GM18499 (cell line): ENCODE data around the gene UBASH3A.

Source experiments
- ATAC-seq: cut with Tn5 transposase; IDR thresholded peaks from one replicate; pipeline ENCODE4 v1.9.1; 2021; ENCODE audit warnings: moderate number of reproducible peaks; ENCODE audit not compliant: insufficient read depth, unreplicated experiment

The UBASH3A gene

GRCh38 chr21:42373908-42374455 lies 29.7 kb upstream of the UBASH3A start:
- ATAC-seq: no peak

GRCh38 chr21:42374457-42374856 lies 29.2 kb upstream of the UBASH3A start:
- no peak for ATAC-seq

- no peak for ATAC-seq
Measured at GRCh38 chr21:42374864-42375499, 28.7 kb upstream of the UBASH3A start.

DNA sequence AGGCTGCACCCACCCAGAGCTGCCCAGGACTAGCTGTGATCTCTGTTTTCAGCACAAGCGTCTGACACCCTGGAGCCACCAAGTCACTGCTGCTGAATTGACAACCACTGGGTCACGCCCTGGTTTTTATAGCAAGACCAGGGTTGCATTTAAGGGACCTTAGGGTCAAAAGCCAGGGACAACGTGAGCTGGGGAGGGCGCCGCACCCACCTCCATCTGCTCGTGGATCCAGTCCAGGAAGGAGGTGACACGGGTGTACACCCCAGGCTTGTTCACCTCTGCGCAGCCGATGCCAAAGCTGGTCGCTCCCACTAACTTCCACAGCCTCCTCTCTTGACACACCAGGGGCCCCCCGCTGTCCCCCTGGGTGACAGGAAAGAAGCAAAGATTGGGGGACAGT lies 28.2 kb upstream of the UBASH3A start:
- no peak for ATAC-seq

DNA sequence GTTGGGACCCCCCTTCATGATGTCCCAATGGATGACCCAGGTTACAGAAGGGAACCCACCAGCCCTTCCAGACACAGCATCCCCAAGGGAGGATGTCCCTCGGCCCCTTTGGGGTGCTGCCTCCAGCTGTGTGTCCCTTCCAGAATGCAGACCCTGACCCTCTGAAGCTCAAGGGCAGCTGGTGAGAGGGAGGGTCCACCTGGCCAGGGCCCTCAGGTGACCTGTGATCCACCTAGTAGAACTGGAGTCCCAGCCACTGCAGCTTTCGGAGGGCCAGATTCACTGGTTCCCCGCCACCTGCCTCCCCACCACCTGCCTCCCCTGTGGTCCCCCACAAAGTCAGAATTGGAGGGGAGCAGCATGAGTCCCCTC lies 27.8 kb upstream of the UBASH3A start:
- ATAC-seq: no peak

DNA sequence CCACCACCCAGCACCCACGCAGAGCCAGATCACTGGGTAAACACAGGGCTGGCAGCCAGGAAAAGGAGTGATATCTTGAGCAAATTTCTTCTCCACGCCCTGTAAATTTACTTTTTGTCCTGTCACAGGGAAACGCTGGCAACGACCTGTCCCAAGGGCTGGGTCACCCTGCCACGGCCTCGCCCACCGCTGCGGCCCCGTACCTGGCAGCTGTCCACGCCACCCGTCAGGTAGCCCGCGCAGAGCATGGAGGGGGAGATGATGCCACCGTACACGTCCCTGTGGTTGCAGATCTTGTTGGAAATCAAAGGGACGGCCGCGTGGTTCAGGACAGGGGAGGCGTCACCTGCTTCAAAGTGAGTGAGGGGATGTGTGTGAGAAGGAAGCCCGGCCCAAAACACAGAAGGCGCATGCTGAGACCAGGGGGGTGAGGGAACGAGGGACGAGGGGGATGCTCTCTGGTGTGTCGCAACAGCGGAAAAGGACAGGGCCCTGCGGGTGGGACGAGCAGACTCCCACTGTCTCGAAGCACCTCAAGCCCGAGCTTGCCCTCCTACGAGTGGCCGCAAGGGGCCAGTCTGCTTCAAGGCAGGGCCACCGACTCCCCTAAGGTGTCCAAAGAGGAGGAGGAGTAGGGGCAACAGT lies 27.2 kb upstream of the UBASH3A start:
- no peak for ATAC-seq

DNA sequence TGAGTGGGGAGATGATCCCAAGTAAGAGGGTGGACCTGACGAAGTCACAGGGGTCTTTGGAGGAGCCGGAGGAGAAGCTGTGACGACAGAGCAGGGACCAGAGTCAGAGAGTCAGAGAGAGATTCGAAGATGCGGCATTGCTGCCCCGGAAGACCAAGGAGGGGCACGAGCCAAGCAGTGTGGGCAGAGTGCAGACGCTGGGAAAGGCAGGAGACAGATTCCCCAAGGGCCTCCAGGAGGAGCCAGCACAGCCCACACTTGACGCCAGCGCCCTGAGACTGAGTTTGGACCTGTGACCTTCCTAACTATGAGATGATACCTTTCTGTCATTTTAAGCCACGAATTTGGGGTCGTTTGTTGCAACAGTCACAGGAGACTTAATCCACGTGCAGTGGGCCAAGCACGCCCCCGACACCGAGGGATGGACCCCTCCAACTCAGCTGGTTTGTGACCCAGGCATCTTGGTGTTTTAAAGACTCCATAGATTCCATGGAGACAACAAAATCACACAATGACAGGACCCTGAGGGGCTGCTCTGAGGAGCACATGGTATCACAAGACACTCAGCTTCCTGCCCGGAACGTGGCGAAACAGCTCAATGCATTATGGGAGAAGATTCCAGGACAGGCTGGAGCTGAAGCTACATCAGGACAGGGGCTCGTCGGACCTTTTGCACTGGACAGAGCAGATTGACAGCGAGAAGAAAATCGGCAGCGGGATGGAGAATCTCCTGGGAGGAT lies 26.3 kb upstream of the UBASH3A start:
- ATAC-seq: no peak

GRCh38 chr21:42377951-42378340 lies 25.8 kb upstream of the UBASH3A start:
- no peak for ATAC-seq

GRCh38 chr21:42378418-42378817 lies 25.3 kb upstream of the UBASH3A start:
- ATAC-seq: no peak

- no peak for ATAC-seq
Measured at GRCh38 chr21:42379426-42380215, 24.1 kb upstream of the UBASH3A start.

DNA sequence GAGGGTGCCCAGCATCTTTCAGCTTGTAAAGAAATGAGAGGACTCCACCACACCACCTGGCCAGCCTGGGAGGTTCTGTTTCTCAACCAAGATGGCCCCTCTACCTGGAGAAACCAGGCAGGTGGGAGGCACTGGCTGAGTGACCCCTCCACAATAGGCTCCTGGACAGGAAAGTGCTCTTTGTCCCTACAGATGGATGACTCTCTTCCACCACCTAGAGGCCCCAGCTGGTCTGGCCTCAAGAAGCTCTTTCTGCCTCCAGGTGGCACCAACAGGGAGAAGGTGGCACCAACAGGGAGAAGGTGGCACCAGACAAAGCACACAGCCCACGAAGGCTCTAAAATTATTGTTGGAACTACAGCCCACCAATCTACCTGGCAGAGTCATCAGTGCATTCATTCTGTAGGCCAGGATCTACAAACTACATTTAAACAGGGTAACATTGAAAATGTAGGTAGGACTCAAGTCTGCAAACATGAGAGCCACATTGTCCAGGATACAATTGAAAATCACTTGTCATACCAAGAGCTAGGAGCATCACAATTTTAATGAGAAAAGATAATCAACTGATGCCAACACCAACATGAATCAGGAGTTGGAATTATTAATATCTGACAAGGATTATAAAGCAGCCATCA lies 22.2 kb upstream of the UBASH3A start:
- no peak for ATAC-seq

- no peak for ATAC-seq
Measured at GRCh38 chr21:42382915-42383314, 20.8 kb upstream of the UBASH3A start.

DNA sequence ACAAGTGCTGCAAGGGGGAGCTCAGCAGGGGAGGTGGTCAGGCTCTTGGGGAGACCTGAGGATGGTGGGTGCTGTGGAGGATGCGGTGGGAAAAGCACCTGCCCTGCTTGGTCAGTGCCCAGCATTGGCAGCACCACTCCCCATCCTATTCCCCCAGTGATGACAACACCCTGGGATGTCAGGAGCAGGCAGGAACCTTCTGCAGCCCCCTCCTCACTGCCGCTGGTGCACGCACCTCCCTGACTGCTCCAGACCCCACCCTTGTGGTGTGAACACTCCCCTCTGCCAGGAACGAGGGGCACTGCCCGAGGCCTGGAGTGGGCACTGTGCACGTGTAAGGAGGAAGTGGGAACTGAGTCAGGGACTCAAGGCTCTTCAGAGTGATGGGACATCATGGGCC lies 20.4 kb upstream of the UBASH3A start:
- ATAC-seq: no peak

GRCh38 chr21:42384156-42384945 lies 19.4 kb upstream of the UBASH3A start:
- no peak for ATAC-seq

DNA sequence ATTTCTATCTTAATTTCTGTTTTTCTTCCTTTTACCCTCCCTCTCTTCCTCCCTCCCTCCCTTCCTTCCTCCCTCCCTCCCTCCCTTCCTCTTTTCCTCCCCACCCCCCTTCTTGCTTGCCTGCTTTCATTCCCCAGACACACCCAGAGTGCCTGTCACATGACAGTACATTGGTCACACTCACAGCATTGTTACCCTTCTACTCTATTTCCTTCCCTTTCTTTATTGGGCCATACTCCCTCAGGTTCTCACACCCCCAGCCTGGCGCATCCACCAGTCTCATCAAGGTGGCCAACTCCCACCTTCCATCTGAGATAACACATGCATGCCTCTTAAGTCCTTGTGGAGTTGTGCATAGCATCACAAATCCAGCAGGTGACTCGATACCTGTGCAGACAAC lies 18.7 kb upstream of the UBASH3A start:
- ATAC-seq: no peak

- no peak for ATAC-seq
Measured at GRCh38 chr21:42385619-42386018, 18.1 kb upstream of the UBASH3A start.

GRCh38 chr21:42386034-42386591 lies 17.6 kb upstream of the UBASH3A start:
- no peak for ATAC-seq

DNA sequence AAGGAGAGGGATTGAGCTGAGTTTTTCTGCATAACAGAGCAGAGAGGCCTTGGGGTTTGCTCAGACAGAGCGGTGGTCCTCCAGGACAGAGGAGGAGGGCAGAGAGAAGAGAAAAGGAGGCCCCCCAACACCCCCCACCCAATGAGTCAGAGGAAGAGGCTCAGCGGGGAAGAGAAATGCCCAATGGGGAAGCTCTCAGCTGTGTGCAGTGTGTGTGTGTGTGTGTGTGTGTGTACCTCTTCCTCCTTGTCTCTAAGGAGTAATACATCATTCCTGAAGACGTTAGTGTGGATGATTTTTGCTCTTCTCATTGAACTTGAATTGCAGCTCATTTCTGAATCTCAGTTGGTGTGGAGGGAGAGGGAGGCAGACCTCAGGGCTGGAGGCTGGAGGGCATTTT lies 16.5 kb upstream of the UBASH3A start:
- no peak for ATAC-seq

DNA sequence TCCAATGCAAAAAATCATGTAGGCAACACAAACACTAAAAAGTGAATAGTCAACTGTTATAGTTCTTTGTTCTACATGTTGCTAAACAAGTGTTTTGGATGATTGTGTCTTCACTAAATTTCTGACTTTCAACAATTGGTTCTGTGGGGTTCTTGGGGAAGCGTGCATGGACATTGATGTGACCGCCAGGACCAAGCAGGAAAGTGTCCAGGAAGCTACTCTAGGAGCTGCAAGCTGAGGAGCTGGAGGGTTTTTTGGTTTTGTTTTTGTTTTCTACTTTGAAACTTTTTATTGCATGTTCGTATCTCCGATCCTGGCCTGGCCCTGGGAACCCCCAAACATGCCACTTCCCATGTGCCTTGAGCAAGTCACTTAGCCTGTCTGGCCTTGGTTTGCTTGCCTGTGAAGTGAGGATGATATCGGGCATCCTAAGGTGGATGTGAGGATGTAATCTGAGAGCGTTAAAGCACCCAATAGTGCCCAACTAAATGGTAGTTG lies 15.8 kb upstream of the UBASH3A start:
- no peak for ATAC-seq
